ENCODE measurements around the gene STOML1.

STOML1 gene

GRCh38 chr15:73991726-73992593, at the start of gene STOML1:
TSS of gene STOML1 (minus strand) at chr15:73992295. CDS start at chr15:73992223, 72 bp downstream.
- DNase-seq, result peak; percentile 93

GRCh38 chr15:74041311-74041756, 49.2 kb upstream of the STOML1 start:
- DNase-seq, result no peak

- DNase-seq, result no peak
Measured at GRCh38 chr15:74040109-74040850, 48.2 kb upstream of the STOML1 start.

- no peak for DNase-seq
Measured at GRCh38 chr15:74039656-74040010, 47.5 kb upstream of the STOML1 start.

GRCh38 chr15:74038707-74039655, 46.9 kb upstream of the STOML1 start:
- DNase-seq, result peak; percentile 81

- no peak for DNase-seq
Measured at GRCh38 chr15:74037171-74038117, 45.3 kb upstream of the STOML1 start.

- peak; percentile 46 for DNase-seq
Measured at GRCh38 chr15:74036271-74037170, 44.4 kb upstream of the STOML1 start.

GRCh38 chr15:74035121-74036017, 43.3 kb upstream of the STOML1 start:
- no peak for DNase-seq

- DNase-seq, result no peak
Measured at GRCh38 chr15:74034206-74034755, 42.2 kb upstream of the STOML1 start.

GRCh38 chr15:74032606-74033561, 40.8 kb upstream of the STOML1 start:
- DNase-seq, result no peak

GRCh38 chr15:74032046-74032445, 40.0 kb upstream of the STOML1 start:
- DNase-seq, result no peak

GRCh38 chr15:74028646-74029045, 36.6 kb upstream of the STOML1 start:
- DNase-seq, result no peak

GRCh38 chr15:74027688-74028087, 35.6 kb upstream of the STOML1 start:
- no peak for DNase-seq

- DNase-seq, result no peak
Measured at GRCh38 chr15:74025436-74025835, 33.3 kb upstream of the STOML1 start.

- DNase-seq, result no peak
Measured at GRCh38 chr15:74024687-74025086, 32.6 kb upstream of the STOML1 start.

- DNase-seq, result no peak
Measured at GRCh38 chr15:74022706-74023470, 30.8 kb upstream of the STOML1 start.

- no peak for DNase-seq
Measured at GRCh38 chr15:74019734-74020133, 27.6 kb upstream of the STOML1 start.
